Measurements from ENCODE around the gene TP53BP1.

Gene TP53BP1

DNA sequence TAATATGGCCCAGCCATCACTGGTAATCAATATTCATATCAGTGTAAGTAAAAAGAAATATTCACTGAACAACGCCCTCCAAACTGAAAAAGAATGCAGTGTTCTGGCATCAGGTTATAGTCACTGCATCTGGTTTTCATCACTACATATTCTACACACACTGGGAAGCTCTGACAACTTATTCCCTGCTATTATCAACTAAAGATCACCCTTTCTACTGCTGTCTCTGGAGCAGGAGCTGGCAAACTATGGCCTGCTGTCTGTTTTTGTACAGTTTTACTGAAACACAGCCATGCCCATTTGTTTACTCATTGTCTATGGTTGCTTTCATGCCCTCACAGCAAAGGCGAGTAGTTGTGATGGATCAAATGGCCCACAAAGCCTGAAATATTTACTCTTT is 86.8 kb downstream of the TP53BP1 start:
- H3K9me3 ChIP-seq (ENCODE audit: control insufficient read depth, low read length) = no peaks in the 10 kb centered on the region
- no peak for DNase-seq
- no peak overlapping the region for H3K23ac ChIP-seq (ENCODE audit: low read length in 2 of 2)
- no peak overlapping the region for H3K9ac ChIP-seq (ENCODE audit: low read length)
- no peak overlapping the region for H4K91ac ChIP-seq (ENCODE audit: low read length)
- H3K79me1 ChIP-seq (replicated peaks; ENCODE audit: low read length, poor library complexity, severe bottlenecking) = peaks cover 5% of the 10 kb centered on the region
- H2AFZ ChIP-seq (ENCODE audit: low read depth, low read length) = no peak overlapping the region
- H3K27me3 ChIP-seq (ENCODE audit: control insufficient read depth in 1 of 2, insufficient read depth in 1 of 2, low read length in 2 of 2) = no peaks in the 10 kb centered on the region
- no peak overlapping the region for H3K14ac ChIP-seq (ENCODE audit: low read length in 2 of 2)
- no peak overlapping the region for H2BK120ac ChIP-seq (ENCODE audit: low read depth, low read length)
- H3K4me2 ChIP-seq (ENCODE audit: low read length, poor library complexity, severe bottlenecking) = no peak overlapping the region
- no peak overlapping the region for H2BK12ac ChIP-seq (ENCODE audit: low read length in 2 of 2)
- H4K8ac ChIP-seq (ENCODE audit: low read length) = no peak overlapping the region
- H3K36me3 ChIP-seq (ENCODE audit: control insufficient read depth in 1 of 2, insufficient read depth in 2 of 2, low read depth in 1 of 2, low read length in 2 of 2) = peaks cover 38 to 91% of the 10 kb centered on the region in 2 experiments
- H2BK15ac ChIP-seq (ENCODE audit: low read depth, poor library complexity, severe bottlenecking) = no peak overlapping the region
- no peak overlapping the region for H3K27ac ChIP-seq (ENCODE audit: low read length, poor library complexity, severe bottlenecking)
- no peak overlapping the region for H3K4ac ChIP-seq (ENCODE audit: low read depth in 1 of 2, low read length in 2 of 2)
- no peaks in the 10 kb centered on the region for H3K4me1 ChIP-seq (ENCODE audit: control insufficient read depth, insufficient read depth, low read depth, low read length)
- no peak overlapping the region for H2BK5ac ChIP-seq (ENCODE audit: low read depth, low read length, poor library complexity, severe bottlenecking)
- no peak overlapping the region for H3K4me3 ChIP-seq (ENCODE audit: insufficient read depth in 1 of 2, low read depth in 1 of 2, low read length in 2 of 2)
- no peak overlapping the region for H2AK5ac ChIP-seq (ENCODE audit: low read length, severe bottlenecking)
- no peak overlapping the region for H3K18ac ChIP-seq (ENCODE audit: low read depth in 1 of 2, low read length in 2 of 2)
- WGBS = 46% methylated on average over 1 of the region's 2 CpGs

DNA sequence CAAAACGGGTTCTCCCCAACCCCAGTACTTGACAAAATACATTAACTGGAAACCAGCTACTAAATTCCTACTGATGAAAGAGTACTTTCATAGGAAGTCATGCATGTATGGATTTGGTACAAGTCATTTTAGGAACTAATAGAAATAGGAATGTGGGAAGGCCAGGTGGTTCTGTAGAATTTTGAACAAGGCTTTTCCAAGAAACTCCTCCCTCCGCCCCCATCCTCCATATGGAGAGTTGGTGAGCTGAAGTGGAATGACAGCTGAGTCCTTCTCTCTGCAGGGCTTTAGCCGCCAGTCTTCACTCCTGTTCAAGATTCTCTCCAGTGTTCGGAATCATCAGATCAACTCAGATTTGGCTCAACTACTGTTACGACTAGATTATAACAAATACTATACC is 88.8 kb downstream of the TP53BP1 start:
- no peak overlapping the region for H2AK5ac ChIP-seq (ENCODE audit: low read length, severe bottlenecking)
- no peak overlapping the region for H3K4me2 ChIP-seq (ENCODE audit: low read length, poor library complexity, severe bottlenecking)
- H3K27ac ChIP-seq (ENCODE audit: low read length, poor library complexity, severe bottlenecking) = no peak overlapping the region
- no peak overlapping the region for H2BK15ac ChIP-seq (ENCODE audit: low read depth, poor library complexity, severe bottlenecking)
- H3K14ac ChIP-seq (ENCODE audit: low read length in 2 of 2) = no peak overlapping the region
- H3K23ac ChIP-seq (ENCODE audit: low read length in 2 of 2) = no peak overlapping the region
- no peaks in the 10 kb centered on the region for H3K27me3 ChIP-seq (ENCODE audit: control insufficient read depth in 1 of 2, insufficient read depth in 1 of 2, low read length in 2 of 2)
- H3K4ac ChIP-seq (ENCODE audit: low read depth in 1 of 2, low read length in 2 of 2) = no peak overlapping the region
- H3K9me3 ChIP-seq (ENCODE audit: control insufficient read depth, low read length) = no peaks in the 10 kb centered on the region
- H4K91ac ChIP-seq (ENCODE audit: low read length) = no peak overlapping the region
- H3K4me3 ChIP-seq (ENCODE audit: insufficient read depth in 1 of 2, low read depth in 1 of 2, low read length in 2 of 2) = no peak overlapping the region
- H2BK12ac ChIP-seq (ENCODE audit: low read length in 2 of 2) = no peak overlapping the region
- peaks cover 46 to 92% of the 10 kb centered on the region in 2 experiments for H3K36me3 ChIP-seq (ENCODE audit: control insufficient read depth in 1 of 2, insufficient read depth in 2 of 2, low read depth in 1 of 2, low read length in 2 of 2)
- no peak overlapping the region for H2BK120ac ChIP-seq (ENCODE audit: low read depth, low read length)
- WGBS = 83% methylated on average over 3 of the region's 5 CpGs
- H3K79me1 ChIP-seq (replicated peaks; ENCODE audit: low read length, poor library complexity, severe bottlenecking) = peaks cover 7% of the 10 kb centered on the region
- H3K18ac ChIP-seq (ENCODE audit: low read depth in 1 of 2, low read length in 2 of 2) = no peak overlapping the region
- no peak overlapping the region for H2AFZ ChIP-seq (ENCODE audit: low read depth, low read length)
- no peak overlapping the region for H4K8ac ChIP-seq (ENCODE audit: low read length)
- H3K4me1 ChIP-seq (ENCODE audit: control insufficient read depth, insufficient read depth, low read depth, low read length) = no peaks in the 10 kb centered on the region
- H2BK5ac ChIP-seq (ENCODE audit: low read depth, low read length, poor library complexity, severe bottlenecking) = no peak overlapping the region
- H3K9ac ChIP-seq (ENCODE audit: low read length) = no peak overlapping the region
- DNase-seq = no peak

DNA sequence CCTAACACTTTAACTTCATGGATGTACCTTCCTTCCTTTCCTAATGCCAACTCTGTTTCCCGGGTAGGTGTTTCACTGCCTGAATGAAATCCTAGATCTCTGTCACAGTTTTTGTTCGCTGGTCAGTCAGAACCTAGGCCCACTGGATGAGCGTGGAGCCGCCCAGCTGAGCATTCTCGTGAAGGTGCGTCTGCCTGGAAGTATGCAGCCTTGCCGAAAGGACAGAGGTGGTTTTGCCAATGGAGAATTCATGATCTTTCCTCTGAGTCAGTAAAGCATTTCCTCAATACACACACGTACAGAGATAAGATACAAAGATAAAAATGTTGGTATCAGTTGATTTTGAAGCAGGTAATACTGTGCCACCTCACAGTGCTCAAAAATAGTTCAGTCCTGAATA is 89.3 kb downstream of the TP53BP1 start:
- Histone ChIP-seq H2BK120ac (ENCODE audit: low read depth, low read length) (no peak overlapping the region), H3K27ac (ENCODE audit: low read length, poor library complexity, severe bottlenecking) (no peak overlapping the region), H3K27me3 (ENCODE audit: control insufficient read depth in 1 of 2, insufficient read depth in 1 of 2, low read length in 2 of 2) (no peaks in the 10 kb centered on the region), H4K91ac (ENCODE audit: low read length) (no peak overlapping the region), H3K9ac (ENCODE audit: low read length) (no peak overlapping the region), H2BK12ac (ENCODE audit: low read length in 2 of 2) (no peak overlapping the region), H2BK5ac (ENCODE audit: low read depth, low read length, poor library complexity, severe bottlenecking) (no peak overlapping the region), H4K8ac (ENCODE audit: low read length) (no peak overlapping the region), H2BK15ac (ENCODE audit: low read depth, poor library complexity, severe bottlenecking) (no peak overlapping the region), H2AFZ (ENCODE audit: low read depth, low read length) (no peak overlapping the region), H3K4ac (ENCODE audit: low read depth in 1 of 2, low read length in 2 of 2) (no peak overlapping the region), H3K36me3 (ENCODE audit: control insufficient read depth in 1 of 2, insufficient read depth in 2 of 2, low read depth in 1 of 2, low read length in 2 of 2) (peaks cover 43 to 92% of the 10 kb centered on the region in 2 experiments), H3K4me3 (ENCODE audit: insufficient read depth in 1 of 2, low read depth in 1 of 2, low read length in 2 of 2) (no peak overlapping the region), H3K9me3 (ENCODE audit: control insufficient read depth, low read length) (no peaks in the 10 kb centered on the region), H3K18ac (ENCODE audit: low read depth in 1 of 2, low read length in 2 of 2) (no peak overlapping the region), H3K23ac (ENCODE audit: low read length in 2 of 2) (no peak overlapping the region), H3K4me2 (ENCODE audit: low read length, poor library complexity, severe bottlenecking) (no peak overlapping the region), H2AK5ac (ENCODE audit: low read length, severe bottlenecking) (no peak overlapping the region), H3K79me1 (replicated peaks; ENCODE audit: low read length, poor library complexity, severe bottlenecking) (peaks cover 5% of the 10 kb centered on the region), H3K14ac (ENCODE audit: low read length in 2 of 2) (no peak overlapping the region), H3K4me1 (ENCODE audit: control insufficient read depth, insufficient read depth, low read depth, low read length) (no peaks in the 10 kb centered on the region)
- 96% methylated on average over 6 of the region's 8 CpGs for WGBS
- DNase-seq = no peak

DNA sequence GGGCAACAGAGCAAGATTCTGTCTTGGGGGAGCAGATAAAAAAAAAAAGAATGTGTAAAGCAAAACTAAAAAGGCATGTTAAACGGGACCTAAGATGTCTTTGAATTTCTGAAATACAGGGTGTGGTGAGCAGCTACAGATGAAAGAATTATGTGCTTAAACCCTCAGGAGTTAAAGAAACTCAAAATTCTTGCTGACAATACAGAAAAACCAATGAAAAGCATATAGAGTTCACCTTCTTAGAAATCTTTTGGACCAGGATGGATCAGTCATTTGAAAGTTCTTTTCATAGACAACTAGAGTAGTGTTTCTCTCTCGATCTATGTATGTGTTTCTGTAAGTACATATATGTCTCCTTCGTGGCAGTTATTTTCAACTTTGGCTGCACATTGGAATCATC is 90.7 kb downstream of the TP53BP1 start:
- no peak overlapping the region for H2AFZ ChIP-seq (ENCODE audit: low read depth, low read length)
- no peaks in the 10 kb centered on the region for H3K9me3 ChIP-seq (ENCODE audit: control insufficient read depth, low read length)
- no peak overlapping the region for H3K23ac ChIP-seq (ENCODE audit: low read length in 2 of 2)
- whole genome bisulfite sequencing = 100% methylated on average over 3 of the region's 3 CpGs
- H3K27ac ChIP-seq (ENCODE audit: low read length, poor library complexity, severe bottlenecking) = no peak overlapping the region
- no peak overlapping the region for H3K9ac ChIP-seq (ENCODE audit: low read length)
- no peak overlapping the region for H2AK5ac ChIP-seq (ENCODE audit: low read length, severe bottlenecking)
- no peak overlapping the region for H2BK12ac ChIP-seq (ENCODE audit: low read length in 2 of 2)
- H3K36me3 ChIP-seq (ENCODE audit: control insufficient read depth in 1 of 2, insufficient read depth in 2 of 2, low read depth in 1 of 2, low read length in 2 of 2) = peaks cover 36 to 92% of the 10 kb centered on the region in 2 experiments
- no peak overlapping the region for H3K14ac ChIP-seq (ENCODE audit: low read length in 2 of 2)
- no peak for DNase-seq
- H2BK120ac ChIP-seq (ENCODE audit: low read depth, low read length) = no peak overlapping the region
- no peak overlapping the region for H2BK5ac ChIP-seq (ENCODE audit: low read depth, low read length, poor library complexity, severe bottlenecking)
- H3K4me3 ChIP-seq (ENCODE audit: insufficient read depth in 1 of 2, low read depth in 1 of 2, low read length in 2 of 2) = no peak overlapping the region
- H3K27me3 ChIP-seq (ENCODE audit: control insufficient read depth in 1 of 2, insufficient read depth in 1 of 2, low read length in 2 of 2) = no peaks in the 10 kb centered on the region
- H4K8ac ChIP-seq (ENCODE audit: low read length) = no peak overlapping the region
- no peak overlapping the region for H3K18ac ChIP-seq (ENCODE audit: low read depth in 1 of 2, low read length in 2 of 2)
- peaks cover 3% of the 10 kb centered on the region for H3K79me1 ChIP-seq (replicated peaks; ENCODE audit: low read length, poor library complexity, severe bottlenecking)
- no peaks in the 10 kb centered on the region for H3K4me1 ChIP-seq (ENCODE audit: control insufficient read depth, insufficient read depth, low read depth, low read length)
- no peak overlapping the region for H4K91ac ChIP-seq (ENCODE audit: low read length)
- H3K4ac ChIP-seq (ENCODE audit: low read depth in 1 of 2, low read length in 2 of 2) = no peak overlapping the region
- no peak overlapping the region for H3K4me2 ChIP-seq (ENCODE audit: low read length, poor library complexity, severe bottlenecking)
- H2BK15ac ChIP-seq (ENCODE audit: low read depth, poor library complexity, severe bottlenecking) = no peak overlapping the region
